GM19193 (cell line): Measurements from ENCODE around the gene CDKAL1.

Source experiments
- POLR2A ChIP-seq: IDR thresholded peaks from 4 replicates; pipeline ENCODE4 v1.6.1; 2011; ENCODE audit not compliant: insufficient read depth, insufficient read length; ENCODE audit errors: extremely low read depth

The CDKAL1 gene

GRCh38 chr6:20927130-20927860 lies 393.0 kb downstream of the CDKAL1 start:
- TF ChIP-seq POLR2A, result no peak

GRCh38 chr6:20929283-20929682 lies 395.0 kb downstream of the CDKAL1 start:
- TF ChIP-seq POLR2A, result no peak

GRCh38 chr6:20931093-20931492 lies 396.8 kb downstream of the CDKAL1 start:
- no peak for TF ChIP-seq POLR2A

- TF ChIP-seq POLR2A, result no peak
These were observed 397.5 kb downstream of the CDKAL1 start for GRCh38 chr6:20931772-20932171.

- TF ChIP-seq POLR2A, result no peak
These were observed 398.0 kb downstream of the CDKAL1 start for GRCh38 chr6:20932284-20932683.

GRCh38 chr6:20933057-20933788 lies 399.0 kb downstream of the CDKAL1 start:
- TF ChIP-seq POLR2A, result no peak

- no peak for TF ChIP-seq POLR2A
These were observed 402.7 kb downstream of the CDKAL1 start for GRCh38 chr6:20936949-20937348.

- no peak for TF ChIP-seq POLR2A
These were observed 405.0 kb downstream of the CDKAL1 start for GRCh38 chr6:20939161-20939775.

GRCh38 chr6:20943040-20943627 lies 408.9 kb downstream of the CDKAL1 start:
- no peak for TF ChIP-seq POLR2A

- no peak for TF ChIP-seq POLR2A
These were observed 409.7 kb downstream of the CDKAL1 start for GRCh38 chr6:20943922-20944321.

- TF ChIP-seq POLR2A, result no peak
These were observed 411.8 kb downstream of the CDKAL1 start for GRCh38 chr6:20946022-20946421.

GRCh38 chr6:20946890-20947289 lies 412.6 kb downstream of the CDKAL1 start:
- no peak for TF ChIP-seq POLR2A

GRCh38 chr6:20947977-20948376 lies 413.7 kb downstream of the CDKAL1 start:
- TF ChIP-seq POLR2A, result no peak

- TF ChIP-seq POLR2A, result no peak
These were observed 414.3 kb downstream of the CDKAL1 start for GRCh38 chr6:20948556-20948955.

- no peak for TF ChIP-seq POLR2A
These were observed 414.9 kb downstream of the CDKAL1 start for GRCh38 chr6:20949138-20949537.

GRCh38 chr6:20952699-20953474 lies 418.6 kb downstream of the CDKAL1 start:
- TF ChIP-seq POLR2A, result no peak

- TF ChIP-seq POLR2A, result no peak
These were observed 420.1 kb downstream of the CDKAL1 start for GRCh38 chr6:20954315-20954714.
